HK-2 (cell line): ENCODE measurements around the gene ARL15.

Source experiments
- DNase-seq: peaks from one replicate; pipeline ENCODE4 v3.0.0-alpha.2; 2018; ENCODE audit not compliant: unreplicated experiment

The ARL15 gene

DNA sequence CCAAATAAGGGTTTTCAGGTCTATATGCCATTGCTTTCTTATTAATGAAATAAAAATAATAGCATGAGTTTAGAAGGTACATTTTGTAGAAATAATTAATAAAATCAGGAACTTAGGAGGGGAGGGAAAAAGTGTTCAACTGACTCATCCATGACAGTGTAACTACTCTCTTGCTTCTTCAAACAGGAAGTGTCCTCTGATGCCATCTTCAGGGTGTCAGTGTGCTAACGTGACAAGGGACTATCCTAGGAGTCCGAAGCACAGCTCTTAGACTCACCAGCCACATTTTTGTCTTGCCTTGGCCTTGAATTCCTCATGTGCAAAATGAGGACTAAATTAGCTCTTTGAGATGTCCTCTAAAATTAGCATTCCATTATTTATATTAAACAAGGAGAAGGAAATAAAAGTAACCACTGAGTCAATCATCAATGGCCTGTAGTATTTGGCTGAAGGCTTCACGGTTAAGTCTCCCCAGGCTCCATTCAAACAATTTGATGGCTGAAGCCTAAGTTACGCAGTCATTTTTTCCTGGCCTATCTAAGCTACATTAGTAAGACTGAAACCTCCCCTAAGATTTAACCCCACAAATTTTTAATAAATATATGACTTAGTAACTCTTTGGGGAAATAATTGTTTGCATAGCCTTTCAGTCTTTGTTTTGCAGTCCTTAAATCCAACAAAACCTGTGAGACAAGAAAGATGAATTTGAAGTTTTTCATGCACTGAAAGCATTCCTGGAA, 151.1 kb downstream of the ARL15 start:
- DNase-seq, result no peak

DNA sequence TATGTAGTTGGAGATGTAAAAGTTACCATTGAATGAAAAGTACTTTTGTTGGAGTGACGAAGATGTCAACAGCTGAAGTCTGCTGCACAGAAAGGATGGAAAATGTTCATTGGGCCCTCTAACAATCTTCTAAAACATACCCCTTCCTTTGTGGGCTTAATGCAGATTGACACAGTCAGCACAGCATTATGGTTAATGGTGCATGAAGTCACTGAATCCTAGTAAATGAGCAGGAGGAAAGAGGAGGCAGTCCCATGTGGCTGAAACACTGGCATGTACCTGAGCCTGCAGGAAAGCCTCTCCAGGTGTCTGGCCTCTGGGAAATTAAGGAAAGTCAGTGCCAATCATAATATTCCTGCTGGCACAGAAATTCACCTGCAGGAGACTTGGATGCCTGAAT, 153.8 kb downstream of the ARL15 start:
- no peak for DNase-seq

DNA sequence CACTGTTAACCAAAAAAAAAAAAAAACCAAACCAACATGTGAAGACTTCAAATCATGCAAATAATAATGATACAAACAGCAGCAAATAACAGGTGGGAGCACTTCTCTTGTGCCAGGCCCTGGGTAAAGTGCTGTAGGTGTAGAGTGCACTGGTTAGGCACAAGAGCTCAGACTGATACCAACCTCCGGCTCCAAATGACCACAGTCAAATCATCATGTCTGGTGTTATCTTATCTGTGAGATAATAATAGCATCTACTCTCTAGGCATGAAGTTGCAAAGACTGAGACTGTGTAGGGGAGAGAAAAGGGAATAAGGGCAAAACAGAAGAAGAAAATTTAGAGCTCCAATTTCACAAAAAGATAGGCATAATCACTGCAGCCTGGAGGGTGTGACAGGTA, 159.5 kb downstream of the ARL15 start:
- no peak for DNase-seq

DNA sequence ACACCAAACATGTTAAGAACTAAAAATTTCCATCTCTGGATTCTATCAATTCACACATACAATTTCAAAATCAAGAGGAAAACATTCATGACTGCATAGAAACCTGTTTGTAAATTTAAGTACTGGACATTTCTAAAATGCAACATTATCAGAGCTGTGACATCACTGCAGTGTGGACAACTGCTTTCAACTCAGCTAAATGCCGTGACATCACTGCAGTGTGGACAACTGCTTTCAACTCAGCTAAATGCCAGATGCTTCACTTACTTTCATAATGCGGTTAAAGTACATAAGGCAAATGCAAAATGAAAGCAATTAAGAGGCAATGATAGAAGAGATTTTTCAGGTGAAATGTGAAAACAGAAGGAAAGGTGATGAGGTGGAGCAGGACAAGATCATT, 161.5 kb downstream of the ARL15 start:
- no peak for DNase-seq

DNA sequence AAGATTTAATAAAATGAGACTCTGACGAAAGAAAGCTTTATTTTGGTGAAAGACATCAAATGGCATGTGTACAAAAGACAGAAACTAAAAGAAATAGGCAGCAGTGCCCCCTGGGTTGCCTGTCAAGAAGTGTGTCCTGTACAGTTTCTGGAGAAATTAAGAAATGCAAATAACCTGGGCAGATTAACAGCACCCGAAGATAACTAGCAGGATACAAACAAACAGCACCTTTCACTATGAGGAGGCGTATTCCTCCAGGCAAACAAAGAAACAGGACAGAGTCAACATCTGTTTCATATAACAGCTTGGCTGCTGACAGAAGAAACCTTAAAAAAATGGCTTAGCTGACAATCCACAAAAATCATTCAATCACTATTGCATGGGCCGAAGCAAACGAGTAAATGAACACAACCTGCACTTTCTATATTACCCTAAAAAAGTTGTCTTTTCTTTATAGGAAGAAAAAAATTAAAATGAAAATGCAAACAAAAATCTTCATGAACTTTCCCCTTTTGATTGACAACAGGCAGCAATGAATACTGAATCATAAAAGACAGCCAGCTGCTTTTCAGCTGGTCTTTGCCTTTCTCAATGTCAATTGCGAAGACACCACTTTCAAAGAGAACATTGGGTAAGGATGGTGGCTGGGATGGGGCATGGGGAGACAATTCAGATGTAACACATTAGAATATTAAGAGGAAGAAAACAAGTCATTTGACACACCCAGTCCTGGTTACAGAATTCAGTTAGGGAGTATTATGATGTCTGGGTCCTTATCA, 162.1 kb downstream of the ARL15 start:
- DNase-seq, result no peak

DNA sequence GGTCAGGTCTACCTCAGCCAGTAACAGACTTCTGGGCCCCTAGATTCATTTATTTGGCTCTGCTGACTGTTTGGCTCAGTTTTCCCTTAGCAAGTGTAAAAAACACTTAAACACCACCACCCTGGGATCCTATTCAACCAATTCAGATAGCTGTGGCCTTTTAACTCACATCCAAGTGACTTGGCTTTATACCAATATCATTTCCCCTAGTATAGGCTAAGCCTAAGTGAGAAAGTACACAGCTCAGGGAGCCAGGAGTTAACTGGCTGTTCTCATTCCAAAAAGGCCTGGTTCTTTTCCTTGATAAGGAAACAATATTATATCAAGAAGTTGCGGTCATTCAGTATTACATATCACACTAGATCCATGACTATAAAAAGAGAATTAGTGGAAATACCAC, 163.5 kb downstream of the ARL15 start:
- DNase-seq, result no peak

DNA sequence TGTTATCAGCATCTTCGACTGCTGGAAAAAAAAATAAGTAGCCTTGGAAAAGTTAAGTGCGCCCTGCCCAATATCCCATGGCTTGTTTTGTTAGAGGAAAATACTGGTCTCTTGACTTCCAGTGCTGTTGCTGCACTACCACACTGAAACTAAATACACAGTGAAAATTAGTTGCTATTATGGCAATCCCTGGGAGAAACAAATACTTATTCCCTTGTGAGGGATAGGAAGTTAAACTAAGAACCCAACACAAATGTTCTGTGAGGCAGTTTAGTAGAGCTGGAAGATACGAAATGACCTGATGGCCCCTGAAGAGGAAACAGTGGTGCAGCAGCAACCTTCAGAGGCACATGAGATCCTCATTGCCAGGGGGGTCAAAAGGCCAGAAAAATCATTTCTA, 164.0 kb downstream of the ARL15 start:
- DNase-seq, result no peak

DNA sequence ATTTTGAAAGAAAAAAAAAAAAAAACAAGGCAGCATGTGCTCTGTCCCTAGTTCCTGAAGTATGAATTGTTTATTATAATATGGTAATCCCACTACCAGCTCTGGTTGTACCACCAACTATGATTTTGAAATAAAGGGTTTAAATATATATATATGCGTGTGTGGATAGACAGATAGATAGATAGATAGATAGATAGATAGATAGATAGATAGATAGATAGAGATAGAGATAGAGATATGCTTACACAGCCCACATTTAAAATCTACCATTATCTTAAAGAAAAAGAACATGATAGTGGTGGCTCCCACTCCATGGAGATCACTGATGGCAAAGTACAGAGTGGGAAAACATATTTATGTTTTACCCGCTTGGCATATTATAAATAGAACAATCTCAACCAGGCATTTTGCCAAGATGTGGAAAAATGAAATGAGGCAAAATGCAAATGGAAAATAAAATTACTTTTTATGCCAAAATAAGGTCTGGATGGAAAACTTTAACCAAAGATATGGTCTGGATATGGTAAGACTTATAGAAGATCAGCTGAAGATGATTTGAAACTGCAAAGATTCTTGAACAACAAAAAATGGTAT, 170.0 kb downstream of the ARL15 start:
- DNase-seq, result no peak

DNA sequence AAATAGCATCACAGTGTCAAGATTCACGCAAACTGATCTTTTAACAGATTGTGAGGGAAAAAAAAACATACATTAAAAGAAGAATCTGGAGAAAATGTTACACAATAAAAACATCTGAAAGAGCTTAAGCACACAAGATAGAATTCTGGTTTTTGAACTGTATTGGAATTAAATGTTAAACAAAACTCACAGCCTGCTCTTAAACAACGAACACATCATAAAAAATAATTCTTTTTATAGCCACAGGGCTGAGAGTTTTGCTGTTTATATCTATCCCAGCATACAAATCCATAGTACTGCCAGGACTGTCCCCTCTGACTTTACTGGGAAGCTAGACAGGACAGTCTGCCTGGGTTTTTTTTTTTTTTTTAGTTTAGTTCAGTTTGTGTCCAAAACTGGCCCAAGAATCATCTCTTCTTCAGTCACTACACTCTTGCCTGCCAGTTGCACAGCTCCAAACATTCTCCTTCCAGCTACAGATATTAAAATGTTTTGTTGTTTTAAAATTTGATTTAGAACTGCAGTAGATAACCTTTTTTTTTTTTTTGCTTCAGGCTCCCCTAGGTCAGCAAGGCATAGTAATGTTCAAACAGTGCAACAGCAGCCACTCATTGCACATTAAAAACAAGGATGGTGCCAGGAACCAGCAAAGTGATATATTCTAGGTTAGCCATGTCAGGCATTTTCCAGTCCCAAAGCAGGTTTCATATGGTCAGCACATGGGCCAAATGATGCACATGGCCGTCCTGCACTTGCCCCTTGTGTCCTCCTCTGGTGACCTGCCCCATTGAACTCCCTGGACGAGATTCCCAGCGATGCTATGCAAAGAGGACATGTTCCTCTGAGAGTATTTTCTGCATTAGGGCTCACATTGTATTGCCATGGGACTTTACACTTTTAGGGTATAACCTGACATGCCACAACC, 173.6 kb downstream of the ARL15 start:
- DNase-seq, result no peak

DNA sequence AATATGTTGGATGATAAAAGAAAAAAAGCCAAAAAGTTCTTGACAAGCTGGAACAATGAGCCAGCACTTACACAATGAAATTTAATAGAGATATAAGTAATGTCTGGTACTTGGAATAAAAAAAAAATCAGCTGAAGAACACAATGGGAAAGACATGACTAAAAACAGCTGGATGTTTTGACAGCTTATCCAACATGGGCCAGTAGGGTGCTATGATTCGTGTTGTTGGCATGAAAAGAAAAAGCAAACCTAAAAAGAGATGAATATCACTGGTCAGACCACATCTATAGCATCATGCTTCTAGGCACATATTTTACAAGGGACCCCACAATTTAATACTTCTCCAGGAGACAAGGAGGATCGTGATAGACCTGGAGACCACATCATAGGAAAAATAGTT, 175.3 kb downstream of the ARL15 start:
- no peak for DNase-seq

DNA sequence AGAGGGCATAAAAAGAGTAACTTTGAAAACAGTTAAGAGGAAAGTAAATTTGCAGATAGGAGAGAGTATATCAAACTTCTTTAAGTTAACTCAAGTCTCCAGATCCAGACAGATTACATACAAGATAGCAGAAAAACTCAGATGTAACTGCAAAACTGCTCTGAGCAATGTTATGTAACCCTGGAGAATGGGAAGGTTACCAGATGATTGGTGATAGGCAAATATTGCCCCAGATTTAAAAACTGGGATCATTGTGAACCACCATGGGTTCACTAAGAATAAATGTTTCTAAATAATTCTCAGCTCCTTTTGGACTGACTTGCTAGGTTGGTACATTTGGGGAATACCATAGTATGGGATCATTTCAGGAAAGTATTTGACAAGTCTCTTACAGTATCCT, 176.5 kb downstream of the ARL15 start:
- no peak for DNase-seq

DNA sequence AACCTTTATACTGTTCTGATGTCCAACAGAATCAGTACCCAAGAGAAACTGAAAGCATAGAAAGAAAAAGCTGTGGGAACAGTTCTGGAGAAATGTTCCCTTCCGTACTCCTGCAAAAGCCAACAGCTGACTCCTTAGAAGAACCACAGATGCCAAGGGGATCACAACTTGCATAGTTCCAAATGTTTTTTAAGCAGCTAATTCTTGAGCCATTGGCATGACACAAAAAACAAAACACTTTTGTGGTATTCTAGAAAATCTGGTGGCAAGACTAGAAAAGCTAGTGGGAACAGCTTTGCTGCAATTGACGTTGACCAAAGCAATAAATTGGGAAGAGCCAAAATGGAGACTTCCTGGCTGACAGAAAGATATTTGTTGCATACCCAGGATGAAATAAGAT, 189.9 kb downstream of the ARL15 start:
- no peak for DNase-seq

DNA sequence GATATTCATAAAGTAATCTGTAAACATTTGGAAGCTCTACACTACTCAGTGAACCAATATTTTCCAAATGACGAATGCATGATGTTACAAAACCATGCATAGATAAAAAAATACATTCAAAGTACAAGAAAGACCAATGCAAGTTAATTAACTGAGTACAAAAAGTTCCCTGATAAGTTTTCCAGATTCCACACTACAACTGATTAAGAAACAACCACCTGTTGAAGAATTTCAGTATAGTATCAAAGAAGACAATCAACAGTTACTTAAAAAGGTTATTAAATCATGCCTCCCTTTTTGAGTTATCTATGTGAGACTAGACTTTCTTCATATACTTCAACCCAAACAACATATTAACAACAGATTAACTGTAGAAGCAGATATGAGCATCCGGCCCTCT, 192.4 kb downstream of the ARL15 start:
- no peak for DNase-seq

DNA sequence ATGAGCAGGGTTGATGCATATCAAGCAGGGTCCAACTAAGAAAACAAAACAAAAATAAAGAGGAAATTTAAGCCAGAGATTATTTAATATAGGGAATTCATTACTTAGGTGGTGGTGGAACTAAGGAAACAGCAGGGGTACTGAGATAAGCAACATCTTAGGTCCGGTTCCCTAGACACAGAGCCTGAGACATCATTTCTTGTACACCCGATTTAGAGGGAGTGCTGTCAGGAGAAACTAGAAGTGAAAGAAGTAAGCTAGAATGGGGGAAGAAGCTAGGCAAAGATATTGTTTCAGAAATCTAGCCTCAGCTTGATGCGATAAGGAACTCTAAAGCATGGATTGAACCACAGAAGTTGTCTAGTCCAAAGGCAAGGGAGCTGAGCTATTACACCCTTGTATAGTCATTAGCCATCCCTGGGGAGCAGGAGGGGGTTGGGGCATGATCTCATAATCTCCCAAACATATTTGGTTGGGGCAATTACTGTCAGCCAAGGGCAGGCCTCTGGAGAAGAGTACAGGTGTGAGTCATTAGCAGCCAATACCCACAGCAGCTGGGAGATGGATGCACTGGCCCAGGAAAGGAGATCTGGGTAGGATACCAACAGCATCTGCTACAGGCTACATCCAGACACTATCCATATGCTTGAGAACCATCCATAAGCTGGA, 194.5 kb downstream of the ARL15 start:
- no peak for DNase-seq

DNA sequence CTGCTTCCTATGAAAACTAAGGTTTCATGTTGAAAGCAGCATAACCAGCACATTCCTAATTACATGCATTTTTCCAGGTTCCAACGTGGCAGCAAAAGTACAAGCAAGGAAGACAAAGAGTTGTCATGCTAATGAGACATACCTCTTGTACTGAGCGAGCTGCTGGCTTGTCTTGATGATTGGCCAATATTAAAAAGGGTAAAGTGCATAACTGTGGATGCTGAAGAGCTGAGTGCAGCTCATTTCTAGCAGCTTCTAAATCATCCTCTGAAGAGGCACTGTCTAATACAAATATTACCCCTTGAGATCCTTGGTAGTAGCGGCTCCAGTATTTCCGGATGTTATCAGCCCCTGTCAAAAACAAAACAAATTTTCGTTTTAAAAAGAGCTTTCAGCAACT, 197.3 kb downstream of the ARL15 start:
- DNase-seq, result no peak

DNA sequence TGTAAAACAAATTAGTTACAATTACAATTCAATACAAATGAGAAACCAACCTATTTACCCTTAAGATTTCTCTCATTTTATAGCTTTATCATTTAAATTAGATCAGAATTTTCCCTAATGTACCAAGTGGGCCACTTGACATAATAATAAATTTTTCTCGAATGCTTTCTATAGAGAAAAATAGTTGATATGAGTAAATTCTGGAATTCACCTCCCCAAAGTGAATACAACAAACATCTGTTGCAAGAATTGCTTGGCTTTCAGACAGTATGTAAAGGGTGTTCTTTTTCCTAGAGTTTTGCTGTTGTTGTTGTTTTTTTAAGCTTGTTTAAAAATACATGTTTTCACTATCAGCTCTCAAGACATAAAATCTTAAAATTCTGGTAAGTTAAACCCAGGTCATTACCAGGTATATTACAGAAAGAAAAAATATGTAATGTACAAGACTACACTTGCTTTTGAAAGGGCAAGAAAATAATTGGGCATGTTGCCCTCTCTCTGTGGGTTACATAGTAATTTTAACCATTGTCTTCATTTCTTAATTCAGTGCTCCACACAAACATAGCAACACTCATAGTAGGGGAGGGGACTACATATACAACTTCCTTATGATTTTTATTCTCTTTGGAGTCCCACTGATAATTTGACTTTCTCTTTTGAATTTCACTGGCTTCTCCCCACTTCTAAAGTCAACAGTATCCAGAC, 200.6 kb downstream of the ARL15 start:
- no peak for DNase-seq

DNA sequence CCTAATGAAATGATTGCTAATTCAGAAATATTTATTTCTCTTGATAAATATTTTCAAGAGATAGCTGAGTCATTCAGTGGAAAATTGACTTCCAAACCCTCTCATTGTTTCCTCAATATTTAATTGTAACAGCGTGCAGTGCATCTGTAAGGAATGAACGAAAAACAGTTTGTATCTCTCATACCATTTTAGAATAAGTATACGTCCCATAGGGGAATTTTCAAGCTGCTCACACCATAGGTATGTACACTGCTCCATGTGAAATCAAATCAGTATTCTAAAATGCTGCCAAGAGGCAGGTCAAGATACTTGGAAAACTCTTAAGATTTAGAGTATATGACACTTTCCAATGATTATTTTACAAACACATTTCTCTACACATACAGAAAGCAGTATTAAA, 202.2 kb downstream of the ARL15 start:
- no peak for DNase-seq

DNA sequence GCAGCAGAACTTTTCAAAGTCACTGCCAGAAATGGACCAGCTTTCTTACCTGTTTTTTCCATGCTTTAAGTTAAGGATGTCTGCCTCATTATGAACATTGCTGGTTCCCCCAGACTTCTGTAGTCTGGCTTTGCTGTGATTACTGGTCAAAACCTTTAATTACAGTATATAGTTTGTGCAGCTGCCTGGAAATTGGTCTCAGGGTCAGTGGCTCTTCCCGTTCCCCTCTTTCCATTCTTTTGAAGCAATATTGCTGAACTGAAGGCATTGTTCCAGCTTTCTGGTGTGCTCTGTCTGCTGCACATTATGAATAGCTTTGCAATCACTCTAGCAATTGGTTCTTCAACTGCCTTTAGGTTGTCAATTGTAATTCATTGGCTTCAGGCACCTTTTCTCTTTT, 206.5 kb downstream of the ARL15 start:
- no peak for DNase-seq

DNA sequence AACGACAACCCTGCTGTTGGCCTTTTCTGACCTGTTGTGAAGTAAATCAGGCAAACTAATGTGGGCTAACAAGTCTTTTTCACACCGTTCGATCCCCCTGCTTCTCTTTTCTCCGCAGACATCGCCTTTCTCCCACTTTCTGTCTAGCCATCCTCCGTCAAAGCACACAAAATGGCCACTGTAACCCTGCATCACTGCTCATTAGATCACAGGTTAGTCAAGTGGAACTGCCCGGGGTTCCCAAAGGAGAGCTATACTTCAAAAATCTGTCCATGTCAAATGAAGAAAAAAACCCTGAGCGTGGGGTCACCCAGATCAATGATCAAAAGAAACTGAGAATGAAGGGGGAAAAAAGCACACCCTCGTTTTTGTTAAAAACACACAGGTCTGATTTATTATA, 212.1 kb downstream of the ARL15 start:
- no peak for DNase-seq

DNA sequence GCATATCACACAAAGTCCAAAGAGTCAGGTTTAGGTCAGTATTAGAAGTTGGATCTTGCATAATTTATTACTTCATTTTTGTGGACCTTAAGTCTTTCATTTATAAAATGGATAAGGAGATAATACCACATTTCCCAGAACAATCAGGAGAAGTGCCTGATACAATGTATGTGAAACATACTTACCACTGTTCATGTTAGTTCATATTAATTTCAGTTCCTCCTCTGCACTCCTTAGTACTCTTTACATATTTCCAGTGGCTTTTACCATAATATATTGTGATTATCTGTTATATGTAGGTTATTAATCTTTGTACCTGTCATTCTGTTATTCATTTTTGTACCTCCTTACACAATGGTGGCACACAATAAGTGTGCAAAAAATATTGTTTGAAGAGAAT, 214.4 kb downstream of the ARL15 start:
- DNase-seq, result no peak

DNA sequence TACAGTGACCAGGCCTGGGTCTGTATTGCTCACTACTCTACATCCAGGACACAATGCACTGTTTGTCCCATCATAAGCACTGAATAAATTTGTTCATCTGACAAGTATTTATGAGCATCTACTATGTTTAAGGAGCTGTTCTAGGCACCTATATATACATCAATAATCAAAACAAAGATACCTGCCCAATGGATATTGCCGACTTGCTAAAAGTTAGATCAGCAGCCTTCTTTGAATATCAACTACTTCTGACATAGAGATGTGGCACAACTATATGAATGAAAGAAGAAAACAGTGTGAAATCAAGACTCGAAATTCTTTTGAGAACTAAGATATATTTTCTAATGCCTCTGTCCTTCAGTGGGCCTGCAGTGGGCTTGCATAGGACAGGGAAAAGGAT, 215.7 kb downstream of the ARL15 start:
- DNase-seq, result no peak
